ENCODE measurements around the gene GOLT1B. TPM values are rescaled to one million over a fixed set of nuclear protein-coding genes. Genes with fewer than 3 reads are reported as not detected.

GOLT1B gene
- total RNA-seq, 2 donors from 2014 or later: 13.9 to 21.0 TPM

GRCh38 chr12:21558100-21558679 lies 56.6 kb downstream of the GOLT1B start:
- no peak for DNase-seq (ENCODE audit: low spot score)
- Histone ChIP-seq H3K4me1 (replicated peaks) (no peaks in the 10 kb centered on the region), H3K27ac (no peak overlapping the region), H3K9me3 (no peaks in the 10 kb centered on the region), H3K27me3 (replicated peaks; ENCODE audit: insufficient read depth) (no peaks in the 10 kb centered on the region), H3K36me3 (no peaks in the 10 kb centered on the region), H3K4me3 (no peak overlapping the region)
- 80% methylated on average over 9 of the region's 9 CpGs for WGBS
- intact Hi-C loops (cut with DNase I): no loop called here
- no peak for TF ChIP-seq CTCF (IDR thresholded peaks at IDR 0.05)
- no peak for TF ChIP-seq POLR2A (IDR thresholded peaks at IDR 0.05)
- no peak for TF ChIP-seq POLR2AphosphoS5 (IDR thresholded peaks at IDR 0.05)

- 58% methylated on average over 7 of the region's 7 CpGs for WGBS
- Histone ChIP-seq H3K27ac (no peak overlapping the region), H3K36me3 (no peaks in the 10 kb centered on the region), H3K4me1 (replicated peaks) (no peaks in the 10 kb centered on the region), H3K27me3 (replicated peaks; ENCODE audit: insufficient read depth) (no peaks in the 10 kb centered on the region), H3K4me3 (no peak overlapping the region), H3K9me3 (no peaks in the 10 kb centered on the region)
- intact Hi-C loops (cut with DNase I): no loop called here
- no peak for TF ChIP-seq POLR2A (IDR thresholded peaks at IDR 0.05)
- TF ChIP-seq CTCF (IDR thresholded peaks at IDR 0.05): no peak
- TF ChIP-seq POLR2AphosphoS5 (IDR thresholded peaks at IDR 0.05): no peak
- no peak for DNase-seq (ENCODE audit: low spot score)
These were observed 58.4 kb downstream of the GOLT1B start for GRCh38 chr12:21559855-21560569.

- H3K36me3 ChIP-seq: no peaks in the 10 kb centered on the region
- no peaks in the 10 kb centered on the region for H3K4me1 ChIP-seq (replicated peaks)
- no peak overlapping the region for H3K27ac ChIP-seq
- no peaks in the 10 kb centered on the region for H3K27me3 ChIP-seq (replicated peaks; ENCODE audit: insufficient read depth)
- no peak for DNase-seq (ENCODE audit: low spot score)
- intact Hi-C loops (cut with DNase I): no loop called here
- TF ChIP-seq POLR2A (IDR thresholded peaks at IDR 0.05) (no peak), POLR2AphosphoS5 (IDR thresholded peaks at IDR 0.05) (no peak), CTCF (IDR thresholded peaks at IDR 0.05) (no peak)
- 34% methylated on average over 2 of the region's 2 CpGs for WGBS
- H3K4me3 ChIP-seq: no peak overlapping the region
- no peaks in the 10 kb centered on the region for H3K9me3 ChIP-seq
These were observed 59.6 kb downstream of the GOLT1B start for GRCh38 chr12:21561158-21561557.

GRCh38 chr12:21562859-21563258 lies 61.3 kb downstream of the GOLT1B start:
- Histone ChIP-seq H3K36me3 (no peaks in the 10 kb centered on the region), H3K27me3 (replicated peaks; ENCODE audit: insufficient read depth) (no peaks in the 10 kb centered on the region), H3K4me1 (replicated peaks) (no peaks in the 10 kb centered on the region), H3K9me3 (no peaks in the 10 kb centered on the region), H3K4me3 (no peak overlapping the region), H3K27ac (no peak overlapping the region)
- intact Hi-C loops (cut with DNase I): no loop called here
- TF ChIP-seq CTCF (IDR thresholded peaks at IDR 0.05) (no peak), POLR2A (IDR thresholded peaks at IDR 0.05) (no peak), POLR2AphosphoS5 (IDR thresholded peaks at IDR 0.05) (no peak)
- no peak for DNase-seq (ENCODE audit: low spot score)
- 60% methylated on average over 2 of the region's 2 CpGs for WGBS

Data from prostate gland (tissue), 2 donors.